ENCODE measurements around the gene CNOT8.

DNA sequence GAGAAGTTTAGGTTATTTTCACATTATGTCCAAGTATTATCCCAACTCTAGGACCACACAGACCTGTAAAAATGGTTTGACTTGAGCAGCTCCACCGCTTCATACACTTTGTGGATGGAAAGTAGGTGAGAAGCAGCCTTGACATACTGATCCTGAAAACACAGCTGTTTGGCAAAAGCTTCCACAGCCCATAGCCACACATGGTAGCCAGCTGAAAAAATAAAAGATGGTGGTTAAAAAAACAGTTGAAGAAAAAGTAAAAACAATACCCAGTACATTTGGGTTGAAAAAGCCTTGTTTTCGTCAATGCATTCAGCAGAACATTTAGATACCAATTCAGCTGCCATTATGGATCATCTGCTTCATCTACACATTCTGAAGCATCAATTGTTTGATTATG, 42.8 kb downstream of the CNOT8 start:
- no peak for TF ChIP-seq POLR2AphosphoS5 (IDR thresholded peaks at IDR 0.05)
- TF ChIP-seq, protein P1, sequence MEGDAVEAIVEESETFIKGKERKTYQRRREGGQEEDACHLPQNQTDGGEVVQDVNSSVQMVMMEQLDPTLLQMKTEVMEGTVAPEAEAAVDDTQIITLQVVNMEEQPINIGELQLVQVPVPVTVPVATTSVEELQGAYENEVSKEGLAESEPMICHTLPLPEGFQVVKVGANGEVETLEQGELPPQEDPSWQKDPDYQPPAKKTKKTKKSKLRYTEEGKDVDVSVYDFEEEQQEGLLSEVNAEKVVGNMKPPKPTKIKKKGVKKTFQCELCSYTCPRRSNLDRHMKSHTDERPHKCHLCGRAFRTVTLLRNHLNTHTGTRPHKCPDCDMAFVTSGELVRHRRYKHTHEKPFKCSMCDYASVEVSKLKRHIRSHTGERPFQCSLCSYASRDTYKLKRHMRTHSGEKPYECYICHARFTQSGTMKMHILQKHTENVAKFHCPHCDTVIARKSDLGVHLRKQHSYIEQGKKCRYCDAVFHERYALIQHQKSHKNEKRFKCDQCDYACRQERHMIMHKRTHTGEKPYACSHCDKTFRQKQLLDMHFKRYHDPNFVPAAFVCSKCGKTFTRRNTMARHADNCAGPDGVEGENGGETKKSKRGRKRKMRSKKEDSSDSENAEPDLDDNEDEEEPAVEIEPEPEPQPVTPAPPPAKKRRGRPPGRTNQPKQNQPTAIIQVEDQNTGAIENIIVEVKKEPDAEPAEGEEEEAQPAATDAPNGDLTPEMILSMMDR (IDR thresholded peaks at IDR 0.05 in 8 of 11, conservative IDR thresholded peaks at IDR 0.05 in 3 of 11), result no peak
- no peak for TF ChIP-seq POLR2A (IDR thresholded peaks at IDR 0.05)
